ENCODE measurements around the gene ST6GALNAC2. TPM values are rescaled to one million over a fixed set of nuclear protein-coding genes. Genes with fewer than 3 reads are reported as not detected.
"Not testable (repeated sequence)": the region's sequence is repeated elsewhere in the genome, so short reads cannot be mapped to it uniquely, and the experiment has no call there.

The ST6GALNAC2 gene
- polyA plus RNA-seq, 3 donors, result 8.5 to 9.9 (median 9.6) TPM

DNA sequence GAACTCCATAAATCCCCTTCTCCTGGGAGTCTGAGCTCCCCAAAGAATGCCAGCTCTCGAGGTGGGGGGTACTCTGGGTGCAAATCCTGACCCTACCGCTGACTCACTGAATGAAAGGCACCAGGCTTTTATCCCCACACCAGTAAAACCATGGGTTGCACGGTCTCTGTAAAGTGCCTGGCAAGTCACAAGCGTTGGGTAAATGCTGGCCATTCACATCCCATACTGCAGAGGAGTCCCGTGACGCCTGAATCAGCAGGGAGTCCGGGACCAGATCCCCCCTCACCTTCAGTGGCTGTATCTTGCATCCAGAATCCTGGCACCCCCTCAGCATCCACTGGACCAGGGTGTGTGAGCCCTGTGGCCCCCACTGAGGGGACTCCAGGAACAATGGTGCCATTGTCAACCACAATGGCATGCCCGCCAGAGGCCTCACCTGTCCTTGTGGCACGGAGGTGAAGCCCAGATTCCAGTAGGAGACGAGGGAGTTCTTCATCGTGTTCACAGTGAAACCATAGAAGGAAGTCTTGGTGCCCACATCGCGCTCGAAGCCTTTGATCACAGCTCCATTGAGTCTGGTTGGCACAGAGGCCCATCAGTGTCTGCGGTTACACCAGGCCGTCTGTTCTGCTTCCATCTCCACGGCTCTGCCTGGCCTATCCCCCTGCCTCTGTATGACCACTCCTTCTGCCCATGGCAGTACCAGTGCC lies 13.3 kb downstream of the ST6GALNAC2 start:
- no peak for DNase-seq (ENCODE audit: low read depth in 3 of 3, low spot score in 2 of 3)

DNA sequence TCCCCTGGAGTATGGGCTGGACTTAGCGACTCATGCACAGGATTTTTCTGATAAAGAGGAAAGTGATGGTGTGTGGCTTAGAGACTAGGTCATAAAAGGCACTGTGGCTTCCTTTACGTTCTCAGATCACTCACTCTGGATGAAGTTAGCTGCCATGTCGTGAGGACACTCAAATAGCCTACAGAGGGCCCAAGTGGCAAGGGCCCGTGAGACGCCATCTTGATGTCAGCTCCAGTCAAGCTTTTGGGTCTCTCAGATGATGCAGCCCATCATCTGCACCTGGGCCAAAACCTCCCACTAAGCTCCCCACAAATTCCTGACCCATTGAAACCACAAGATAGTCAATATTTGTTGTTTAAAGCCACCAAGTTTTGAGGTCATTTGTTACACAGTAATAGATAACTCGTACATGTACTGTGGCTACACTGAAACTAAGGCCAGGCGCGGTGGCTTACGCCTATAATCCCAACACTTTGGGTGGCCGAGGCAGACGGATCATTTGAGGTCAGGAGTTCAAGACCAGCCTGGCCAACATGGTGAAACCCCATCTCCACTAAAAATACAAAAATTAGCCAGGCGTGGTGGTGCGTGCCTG lies 14.7 kb downstream of the ST6GALNAC2 start:
- no peak for DNase-seq (ENCODE audit: low read depth in 3 of 3, low spot score in 2 of 3)

DNA sequence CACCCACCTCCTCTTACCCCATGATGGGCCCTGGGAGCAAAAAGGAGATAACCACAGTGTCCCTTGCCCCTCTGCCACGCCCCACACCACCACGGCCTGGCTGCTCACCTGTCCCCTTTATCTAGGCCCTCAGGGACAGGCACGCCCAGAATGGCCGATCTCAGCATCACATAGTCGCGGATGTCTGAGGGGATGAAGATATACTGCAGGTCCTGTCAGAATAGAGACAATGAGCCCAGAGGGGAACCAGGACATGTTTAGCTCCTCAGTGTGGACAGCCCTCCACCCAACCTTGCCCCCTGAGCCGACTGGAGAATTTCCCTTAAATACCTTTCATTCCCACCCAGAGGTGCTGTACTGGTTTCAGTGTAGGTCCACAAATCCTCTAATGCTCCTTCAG lies 15.2 kb downstream of the ST6GALNAC2 start:
- no peak for DNase-seq (ENCODE audit: low read depth in 3 of 3, low spot score in 2 of 3)

DNA sequence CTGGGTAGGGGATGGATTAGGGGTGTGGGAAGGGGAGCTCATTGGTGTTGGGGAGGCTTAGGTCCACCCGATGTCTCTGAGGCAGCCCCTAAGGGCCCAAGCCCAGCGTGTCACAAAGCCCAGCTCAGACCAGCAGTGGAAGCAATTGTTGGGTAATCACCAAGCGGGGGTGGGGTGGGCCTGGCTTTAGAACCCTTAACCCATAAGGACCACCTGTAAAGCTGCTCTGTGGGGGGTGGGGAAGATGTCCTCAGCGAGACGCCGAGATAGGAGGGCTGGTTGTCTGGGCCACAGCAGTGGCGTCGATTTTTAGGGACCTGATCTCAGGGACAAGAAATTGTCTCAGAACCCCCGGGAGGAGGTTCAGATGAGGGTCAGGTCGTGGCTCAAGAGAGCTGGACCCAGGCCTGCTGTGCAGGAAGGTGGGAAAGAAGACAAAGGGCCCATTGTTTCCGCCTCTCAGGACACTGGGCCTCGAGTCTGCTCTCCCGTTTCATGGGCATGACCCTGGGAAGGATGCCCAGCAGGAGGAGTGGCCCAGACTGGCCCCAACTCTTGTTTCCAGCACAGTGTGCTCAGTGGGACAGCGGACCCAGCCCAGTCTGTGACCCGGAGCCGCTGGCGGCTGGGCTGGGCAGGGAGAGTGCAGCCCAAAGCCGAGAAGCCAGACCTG lies 15.9 kb downstream of the ST6GALNAC2 start:
- DNase-seq (ENCODE audit: low read depth in 3 of 3, low spot score in 2 of 3), result no peak

DNA sequence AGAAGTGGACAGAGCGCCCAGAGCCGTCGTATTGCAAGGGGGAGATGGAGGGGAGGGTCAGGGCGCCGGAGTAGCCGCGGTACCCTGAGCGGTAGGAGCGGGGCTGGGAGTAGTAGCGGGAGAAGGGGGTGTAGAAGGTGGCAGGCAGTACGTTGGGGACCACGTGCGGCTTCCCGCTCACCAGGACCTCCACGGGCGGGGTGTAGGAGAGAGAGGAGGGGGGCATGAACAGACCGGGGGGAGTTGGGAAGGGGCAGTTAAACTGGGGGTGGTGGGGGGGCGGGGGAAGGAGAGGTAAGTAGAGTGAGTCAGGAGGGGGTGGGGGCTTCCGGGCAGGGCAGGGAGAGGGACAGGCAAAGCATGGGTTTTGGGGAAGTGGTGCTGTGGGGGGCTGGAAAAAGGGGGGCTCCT lies 16.8 kb downstream of the ST6GALNAC2 start:
- no peak for DNase-seq (ENCODE audit: low read depth in 3 of 3, low spot score in 2 of 3)

DNA sequence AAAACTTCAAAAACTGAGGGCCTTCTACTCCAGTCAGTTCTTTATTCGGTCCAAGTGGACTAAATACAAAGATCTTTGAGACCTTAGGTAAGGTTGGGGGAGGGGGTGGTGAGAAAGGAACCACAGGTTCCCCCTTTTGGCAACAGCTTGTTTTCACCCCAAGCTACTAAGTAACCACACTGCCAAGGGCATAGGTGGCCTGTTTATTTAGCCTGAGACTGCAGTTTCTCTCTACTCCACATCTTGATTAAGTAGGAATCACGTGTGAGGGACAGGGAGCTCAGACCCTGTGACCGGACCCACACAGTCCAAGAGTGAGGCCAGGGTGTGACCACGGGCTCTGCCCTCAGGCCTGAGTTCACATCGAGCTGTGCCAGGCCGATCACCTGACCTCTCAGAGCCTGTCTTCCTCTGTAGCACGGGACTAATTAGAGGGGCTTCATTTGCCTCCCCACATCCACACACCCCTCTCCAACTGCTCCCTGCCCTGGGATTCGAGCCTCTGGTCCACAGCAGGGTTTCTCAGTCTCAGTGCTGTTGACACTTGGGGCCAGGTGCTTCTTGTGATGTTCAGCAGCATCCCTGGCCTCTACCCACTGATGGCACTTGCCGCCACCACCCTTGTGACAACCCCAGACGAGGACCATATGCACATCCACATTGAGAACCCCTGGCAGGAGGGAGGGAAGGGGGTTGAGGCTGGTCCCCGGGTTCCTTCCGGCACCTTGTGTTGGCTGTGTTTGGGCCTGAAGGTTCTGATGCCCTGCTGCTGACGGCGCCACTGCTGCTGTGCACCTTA lies 17.8 kb downstream of the ST6GALNAC2 start:
- DNase-seq (ENCODE audit: low read depth in 3 of 3, low spot score in 2 of 3), result no peak

DNA sequence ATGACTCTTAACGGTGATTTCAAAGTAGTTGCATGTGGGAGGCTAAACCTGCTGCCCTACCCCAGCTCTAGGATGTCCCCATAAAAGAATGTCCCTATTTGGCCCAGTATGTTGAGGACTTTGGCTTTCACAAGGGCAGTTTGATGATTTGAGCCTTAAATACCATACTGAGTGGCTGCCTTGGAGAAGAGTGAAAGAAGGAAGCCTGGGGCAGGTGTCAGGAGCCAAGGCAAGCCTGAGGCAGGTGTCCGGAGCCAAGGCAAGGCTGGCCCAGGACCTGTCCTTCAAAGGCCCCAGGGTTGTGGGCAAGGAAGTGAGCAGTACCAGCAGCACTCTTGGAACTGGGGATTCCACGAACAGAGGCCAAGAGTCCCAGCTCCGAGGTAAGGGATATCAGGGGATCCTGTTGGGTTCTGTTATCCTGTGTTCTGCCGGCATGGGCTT lies 18.6 kb downstream of the ST6GALNAC2 start:
- DNase-seq (ENCODE audit: low read depth in 3 of 3, low spot score in 2 of 3), result no peak

DNA sequence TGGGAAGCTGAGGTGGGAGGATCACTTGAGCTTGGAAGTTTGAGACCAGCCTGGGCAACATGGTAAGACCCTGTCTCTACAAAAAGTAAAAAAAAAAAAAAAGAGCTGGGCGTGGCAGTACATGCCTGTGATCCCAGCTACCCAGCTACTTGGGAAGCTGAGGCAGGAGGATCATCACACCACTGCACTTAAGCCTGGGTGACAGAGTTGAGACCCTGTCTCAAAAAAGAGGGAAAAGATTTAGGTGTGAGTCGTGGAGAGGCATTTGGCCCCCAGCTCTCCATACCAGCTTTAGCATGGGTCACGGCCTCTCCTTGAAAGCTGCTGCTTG lies 19.1 kb downstream of the ST6GALNAC2 start:
- DNase-seq (ENCODE audit: low read depth in 3 of 3, low spot score in 2 of 3), result no peak

DNA sequence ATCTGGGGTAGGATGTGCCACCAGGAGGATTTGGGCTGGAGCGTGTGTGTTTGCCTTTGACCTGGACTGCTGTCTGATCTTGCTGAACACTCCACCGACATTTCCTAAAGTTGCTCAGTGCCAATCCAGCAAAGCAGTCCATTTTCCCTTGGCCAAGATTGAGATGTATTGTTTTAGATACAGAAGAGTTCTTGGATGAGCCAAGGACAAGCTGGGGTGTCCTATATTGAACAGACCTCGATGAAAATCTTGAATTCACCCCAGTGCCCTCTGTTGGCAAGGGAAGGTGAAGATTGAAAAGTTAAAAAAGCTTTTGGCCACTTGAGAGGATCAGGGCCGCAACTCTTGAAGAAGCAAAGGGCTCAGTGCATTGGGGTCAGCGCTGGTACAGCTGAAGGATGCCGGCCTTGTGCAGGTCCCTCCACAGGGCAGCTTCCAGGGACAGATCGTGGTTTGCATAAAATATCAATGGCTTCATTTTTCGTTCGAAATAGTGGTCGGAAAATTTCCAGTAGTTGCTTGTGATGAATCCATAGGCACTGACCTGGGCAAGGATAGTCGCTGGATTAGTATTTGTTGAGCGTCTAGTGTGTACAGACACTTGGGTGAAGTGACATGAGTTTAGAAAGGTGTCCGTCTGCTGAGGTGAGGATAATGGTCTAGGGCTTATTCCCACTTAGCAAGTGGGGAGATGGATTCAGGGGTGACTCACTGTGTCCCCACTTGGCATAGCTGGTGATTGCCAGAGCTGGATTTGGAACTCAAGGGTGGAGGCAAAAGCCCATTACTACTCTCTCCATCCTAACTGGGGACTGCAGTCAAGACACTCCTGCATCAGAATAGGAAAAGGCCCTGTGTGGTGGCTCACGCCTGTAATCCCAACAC lies 19.7 kb downstream of the ST6GALNAC2 start:
- DNase-seq (ENCODE audit: low read depth in 3 of 3, low spot score in 2 of 3), result no peak

DNA sequence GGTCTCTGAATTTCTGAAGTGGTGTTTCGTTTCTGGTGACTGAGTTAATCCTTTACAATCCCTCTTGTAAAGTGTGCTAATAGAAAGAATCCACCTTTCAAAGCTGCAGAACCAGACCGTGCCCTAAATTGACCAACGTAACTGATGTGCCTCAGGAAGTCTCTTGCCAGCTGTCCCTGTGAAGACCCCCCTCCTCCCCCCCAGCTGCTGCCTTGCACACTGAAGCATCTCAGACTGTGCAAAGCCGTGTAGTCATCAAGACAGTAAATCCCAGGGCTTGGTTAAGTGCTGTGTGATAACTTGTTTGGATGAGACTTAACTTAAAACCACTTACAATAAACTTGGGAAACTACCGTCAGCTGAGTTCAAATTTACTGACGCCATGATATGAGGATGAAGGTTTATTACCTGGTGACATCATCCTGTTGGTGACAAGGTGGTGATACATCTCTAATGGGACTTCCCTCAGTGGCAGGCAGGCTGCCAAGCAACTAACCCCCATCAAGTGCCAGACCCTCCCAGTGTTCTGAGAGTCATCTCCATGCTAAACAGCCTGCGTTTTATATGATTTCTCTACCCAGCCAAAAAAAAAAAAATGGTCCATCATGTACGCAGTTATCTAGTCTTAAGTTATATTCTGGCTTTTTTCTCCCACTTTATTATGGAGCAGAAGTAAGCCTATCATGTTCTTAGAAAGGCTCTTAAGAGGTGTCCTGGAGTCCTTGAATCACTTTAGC lies 20.5 kb downstream of the ST6GALNAC2 start:
- not testable (repeated sequence) for DNase-seq (ENCODE audit: low read depth in 3 of 3, low spot score in 2 of 3)

DNA sequence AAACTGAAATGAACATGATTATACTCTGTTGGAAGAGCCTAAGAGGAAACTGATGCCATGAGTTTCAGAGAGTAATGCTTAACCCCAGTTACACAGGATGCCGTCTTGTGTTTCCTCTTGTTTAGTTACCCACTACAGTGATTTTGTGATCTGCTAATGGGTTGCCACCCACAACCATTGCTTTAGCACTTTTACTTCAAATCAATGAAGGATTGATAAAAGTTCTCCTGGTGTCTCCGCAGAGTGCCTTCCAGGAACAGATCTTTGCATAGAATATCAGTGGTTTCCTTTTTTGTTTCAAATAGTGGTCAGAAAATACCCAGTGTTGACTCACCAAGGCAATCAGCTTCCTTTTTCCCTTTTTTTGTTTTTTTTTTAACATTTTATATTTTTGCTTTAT lies 22.3 kb downstream of the ST6GALNAC2 start:
- not testable (repeated sequence) for DNase-seq (ENCODE audit: low read depth in 3 of 3, low spot score in 2 of 3)

DNA sequence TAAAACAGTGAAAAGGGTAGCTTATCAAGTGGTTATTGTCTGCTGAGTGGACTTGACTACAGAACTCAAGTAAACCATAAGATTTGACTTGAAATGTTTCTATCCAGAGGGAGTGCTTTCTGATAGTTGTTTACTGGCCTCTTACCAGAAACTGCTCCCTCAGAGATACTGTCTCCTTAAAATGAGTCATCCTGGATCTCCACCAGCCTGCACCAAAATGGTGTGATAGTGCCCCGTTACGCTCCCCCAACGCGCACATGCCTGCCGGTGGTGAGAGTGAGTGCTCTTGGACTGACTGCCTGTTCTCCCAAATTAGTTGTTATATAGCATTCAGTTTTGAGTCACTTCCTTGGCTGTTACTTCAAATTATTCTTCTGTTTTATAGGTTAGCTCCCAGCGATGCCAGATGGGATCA lies 22.9 kb downstream of the ST6GALNAC2 start:
- no peak for DNase-seq (ENCODE audit: low read depth in 3 of 3, low spot score in 2 of 3)

DNA sequence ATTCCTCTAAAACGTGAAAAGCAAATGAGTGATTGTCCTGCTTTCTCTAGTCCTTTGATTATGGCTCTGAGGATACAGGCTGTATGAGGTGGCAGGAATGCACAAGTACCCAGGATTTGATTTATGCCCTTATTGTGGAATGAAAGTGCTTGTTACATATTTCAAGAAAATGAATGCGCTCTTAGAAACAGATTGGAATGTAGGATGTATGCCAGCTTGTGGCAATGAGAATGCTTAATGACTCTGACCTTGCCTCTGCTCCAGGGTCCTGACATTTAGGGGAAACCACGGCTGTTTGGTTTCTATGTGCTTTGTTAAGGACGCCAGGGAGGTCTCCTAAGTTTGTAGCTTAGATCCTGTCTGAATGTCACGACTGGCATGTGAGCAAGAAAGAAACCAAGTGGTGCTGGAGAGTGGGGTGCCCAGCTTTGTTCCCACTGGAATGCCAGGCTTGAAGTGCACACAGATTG lies 23.8 kb downstream of the ST6GALNAC2 start:
- no peak for DNase-seq (ENCODE audit: low read depth in 3 of 3, low spot score in 2 of 3)

DNA sequence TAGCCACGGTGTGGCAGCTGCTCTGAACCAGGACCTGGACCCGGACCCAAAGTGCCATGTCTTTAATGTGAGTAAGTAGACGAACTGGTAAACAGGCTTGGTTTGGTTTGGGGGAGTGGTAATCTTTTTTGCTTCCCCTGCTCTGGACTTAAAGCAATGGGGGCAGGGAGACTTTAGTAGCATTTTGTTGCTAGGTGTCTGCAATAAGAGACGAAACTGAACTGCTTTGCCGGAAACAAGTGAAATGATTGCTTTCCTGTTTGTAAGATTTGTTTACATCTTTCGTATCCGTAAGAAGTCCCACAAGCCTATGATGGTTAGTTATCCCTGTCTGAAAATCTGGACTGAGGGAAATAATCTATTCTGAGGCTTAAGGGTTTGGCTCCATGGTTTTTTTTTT lies 24.3 kb downstream of the ST6GALNAC2 start:
- no peak for DNase-seq (ENCODE audit: low read depth in 3 of 3, low spot score in 2 of 3)

DNA sequence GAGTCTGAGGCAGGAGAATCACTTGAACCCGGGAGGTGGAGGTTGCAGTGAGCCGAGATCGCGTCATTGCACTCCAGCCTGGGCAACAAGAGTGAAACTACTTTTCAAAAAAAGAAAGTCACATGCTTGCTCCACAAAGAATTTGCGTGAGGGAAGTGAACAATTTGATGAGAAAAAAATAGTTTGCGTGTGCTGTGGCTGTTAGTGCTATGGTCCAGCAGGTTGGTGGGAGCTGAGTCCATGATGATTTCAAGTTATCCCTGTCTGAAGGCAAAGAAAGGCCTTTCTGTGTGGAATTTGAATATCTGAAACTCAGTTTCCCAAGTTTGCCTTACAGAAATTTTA lies 24.8 kb downstream of the ST6GALNAC2 start:
- DNase-seq (ENCODE audit: low read depth in 3 of 3, low spot score in 2 of 3), result no peak

DNA sequence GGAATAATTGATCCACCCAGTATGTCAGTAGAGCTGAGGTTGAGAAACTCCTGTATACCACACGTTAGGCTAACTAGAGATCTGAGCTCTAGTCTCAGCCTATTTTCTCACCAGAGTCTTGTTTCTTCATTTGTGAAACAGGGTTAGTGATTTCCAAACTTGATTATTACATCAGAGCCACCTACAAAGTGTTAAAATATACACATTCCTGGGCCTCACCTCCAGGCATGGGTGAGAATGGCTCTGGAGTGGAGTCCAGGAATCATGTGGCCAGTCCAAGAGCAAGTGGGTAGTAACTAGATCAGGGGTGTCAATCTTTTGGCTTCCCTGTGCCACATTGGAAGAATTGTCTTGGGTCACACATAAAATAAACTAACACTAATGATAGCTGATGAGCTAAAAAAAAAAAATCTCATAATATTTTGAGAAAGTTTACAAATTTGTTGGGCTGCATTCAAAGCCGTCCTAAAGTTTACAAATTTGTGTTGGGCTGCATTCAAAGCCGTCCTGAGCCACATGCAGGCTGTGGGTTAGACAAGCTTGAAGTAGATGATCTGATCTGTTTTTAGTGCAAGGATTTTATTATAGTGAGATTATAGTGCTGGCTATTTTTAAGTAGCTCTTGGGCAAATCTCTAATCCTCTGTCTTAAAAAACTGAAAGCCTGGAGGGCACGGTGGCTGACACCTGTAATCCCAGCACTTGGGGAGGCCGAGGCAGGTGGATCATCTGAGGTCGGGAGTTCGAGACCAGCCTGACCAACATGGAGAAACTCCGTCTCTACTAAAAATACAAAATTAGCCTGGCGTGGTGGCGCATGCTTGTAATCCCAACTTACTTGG lies 25.4 kb downstream of the ST6GALNAC2 start:
- no peak for DNase-seq (ENCODE audit: low read depth in 3 of 3, low spot score in 2 of 3)

DNA sequence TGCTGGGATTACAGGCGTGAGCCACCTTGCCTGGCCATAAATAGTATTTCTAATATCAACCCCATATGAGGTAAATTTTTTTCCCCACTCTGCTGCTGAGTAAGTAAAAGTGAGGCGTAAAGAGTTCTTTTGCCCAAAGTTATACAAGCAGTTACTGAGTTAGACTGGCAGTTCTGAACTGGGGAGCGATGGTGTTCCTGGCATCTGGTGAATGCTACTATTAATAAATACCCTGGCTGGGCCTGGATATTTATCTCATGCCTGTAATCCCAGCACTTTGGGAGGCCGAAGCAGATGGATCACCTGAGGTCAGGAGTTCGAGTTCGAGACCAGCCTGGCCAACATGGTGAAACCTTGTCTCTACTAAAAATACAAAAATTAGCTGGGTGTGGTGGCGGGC lies 26.2 kb downstream of the ST6GALNAC2 start:
- DNase-seq (ENCODE audit: low read depth in 3 of 3, low spot score in 2 of 3), result not testable (repeated sequence)

DNA sequence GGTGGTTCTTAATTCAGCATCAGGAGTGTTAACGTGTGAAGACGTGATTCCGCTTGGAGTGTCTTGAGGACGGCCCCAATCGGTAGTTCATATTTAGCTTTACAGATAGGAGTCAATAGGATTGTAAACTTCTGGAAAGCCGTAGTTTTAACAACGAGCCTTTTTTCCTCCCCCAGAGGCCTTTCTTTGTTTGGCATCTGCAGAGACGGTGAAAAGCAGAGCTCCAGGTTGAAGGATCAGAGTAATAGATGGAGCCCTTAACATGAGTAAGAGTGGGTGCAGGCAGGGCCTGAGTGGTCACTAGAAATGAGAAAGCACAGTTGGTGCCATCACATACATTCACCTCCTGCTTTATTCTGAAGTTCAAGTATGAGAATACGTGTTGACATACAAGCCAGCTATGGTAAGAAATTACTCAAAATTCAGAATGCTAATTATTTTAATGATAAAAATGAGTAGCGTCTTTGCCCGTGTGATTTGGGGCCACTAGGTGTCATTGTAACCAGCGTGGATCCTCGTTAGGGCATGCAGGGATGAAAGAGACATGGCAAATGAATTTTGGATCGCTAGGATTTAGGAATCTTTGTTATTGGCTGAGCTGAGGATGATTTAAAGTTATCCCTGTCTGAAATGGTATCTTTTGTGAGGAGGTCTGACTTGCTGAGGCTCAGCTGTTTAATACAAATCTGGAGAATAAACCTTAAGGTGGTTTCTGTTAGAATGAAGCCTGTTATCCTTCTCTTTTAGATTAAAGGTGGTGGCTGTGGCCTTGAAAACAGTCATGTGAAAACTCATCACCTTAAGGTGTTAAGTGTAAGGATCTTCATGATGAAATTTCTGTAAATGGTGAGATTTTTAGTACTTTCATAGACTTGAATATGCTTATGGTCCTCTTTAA lies 27.2 kb downstream of the ST6GALNAC2 start:
- DNase-seq (ENCODE audit: low read depth in 3 of 3, low spot score in 2 of 3), result no peak
